ENCODE results near the gene HIGD2A.
A peak's percentile ranks its signal among the peaks of the same experiment; 100 is the strongest.

The HIGD2A gene

GRCh38 chr5:176383248-176383905 lies 5.2 kb upstream of the HIGD2A start:
- Histone ChIP-seq H3K23ac (ENCODE audit: low read depth, low read length, poor library complexity) (no peak overlapping the region), H2AK5ac (ENCODE audit: low read depth, low read length) (no peak overlapping the region), H4K8ac (ENCODE audit: low read depth, low read length) (no peak overlapping the region), H3K18ac (ENCODE audit: low read length) (no peak overlapping the region), H3K4me2 (ENCODE audit: insufficient read depth, low read length, poor library complexity, severe bottlenecking) (no peak overlapping the region), H3K9ac (ENCODE audit: low read depth, low read length, poor library complexity) (peak overlapping the region; percentile 27), H3K27me3 (ENCODE audit: control insufficient read depth in 3 of 3, insufficient read depth in 3 of 3, low read depth in 1 of 3, low read length in 3 of 3) (no peaks in the 10 kb centered on the region), H3K27ac (replicated peaks; ENCODE audit: low read length) (no peak overlapping the region), H2BK15ac (ENCODE audit: low read length) (no peak overlapping the region), H3K4me1 (ENCODE audit: control insufficient read depth in 2 of 2, insufficient read depth in 1 of 2, low read depth in 1 of 2, low read length in 2 of 2) (peaks cover 1 to 6% of the 10 kb centered on the region in 2 donors), H3K79me1 (ENCODE audit: low read depth, low read length) (peaks cover 3% of the 10 kb centered on the region), H4K91ac (ENCODE audit: low read depth, low read length, poor library complexity) (no peak overlapping the region), H2AFZ (ENCODE audit: low read length) (no peak overlapping the region), H3K4me3 (ENCODE audit: low read length in 2 of 2) (no peak overlapping the region), H2BK5ac (ENCODE audit: low read length) (no peak overlapping the region), H3K4ac (ENCODE audit: low read length) (no peak overlapping the region), H2BK12ac (ENCODE audit: low read length) (no peak overlapping the region), H2BK120ac (ENCODE audit: low read depth, low read length) (no peak overlapping the region), H3K36me3 (replicated peaks in 1 of 2; ENCODE audit: control insufficient read depth in 2 of 2, insufficient read depth in 2 of 2, low read length in 2 of 2) (peaks cover 19 to 63% of the 10 kb centered on the region in 2 donors), H3K14ac (ENCODE audit: low read length) (no peak overlapping the region), H3K9me3 (replicated peaks in 1 of 2; ENCODE audit: control insufficient read depth in 2 of 2, insufficient read depth in 1 of 2, low read depth in 1 of 2, low read length in 2 of 2) (no peaks in the 10 kb centered on the region)
- WGBS, 2 donors (ENCODE audit: extremely low coverage in 2 of 2, insufficient read length in 2 of 2, insufficient replicate concordance in 1 of 2), result no CpG with 5 or more reads among the region's 15 CpGs
- no peak for DNase-seq (ENCODE audit: low spot score)

DNA sequence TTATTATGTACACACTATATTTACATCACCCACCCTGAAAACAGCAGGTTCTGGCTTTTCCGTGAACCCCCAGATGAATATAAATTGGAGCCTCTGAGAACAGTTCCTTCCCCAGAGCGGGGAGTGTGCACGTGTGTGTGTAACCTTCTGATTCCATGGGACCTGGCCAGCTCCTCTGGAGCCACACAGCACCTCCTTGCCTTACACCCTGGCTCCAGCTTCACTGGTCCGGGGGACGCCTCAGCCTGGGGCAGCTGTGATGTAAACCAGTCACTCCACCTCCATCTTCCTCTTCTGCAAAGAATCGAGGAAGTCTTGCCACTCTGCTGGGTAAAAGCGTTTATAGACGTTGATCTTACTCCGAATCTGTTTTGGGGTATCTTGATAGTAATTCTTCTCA lies 4.6 kb upstream of the HIGD2A start:
- Histone ChIP-seq H3K23ac (ENCODE audit: low read depth, low read length, poor library complexity) (no peak overlapping the region), H2BK12ac (ENCODE audit: low read length) (no peak overlapping the region), H3K36me3 (replicated peaks in 1 of 2; ENCODE audit: control insufficient read depth in 2 of 2, insufficient read depth in 2 of 2, low read length in 2 of 2) (peaks cover 19 to 63% of the 10 kb centered on the region in 2 donors), H3K4me1 (ENCODE audit: control insufficient read depth in 2 of 2, insufficient read depth in 1 of 2, low read depth in 1 of 2, low read length in 2 of 2) (peaks cover 1 to 6% of the 10 kb centered on the region in 2 donors), H2AFZ (ENCODE audit: low read length) (no peak overlapping the region), H2BK5ac (ENCODE audit: low read length) (no peak overlapping the region), H3K4me2 (ENCODE audit: insufficient read depth, low read length, poor library complexity, severe bottlenecking) (no peak overlapping the region), H3K9ac (ENCODE audit: low read depth, low read length, poor library complexity) (no peak overlapping the region), H2BK15ac (ENCODE audit: low read length) (no peak overlapping the region), H3K14ac (ENCODE audit: low read length) (no peak overlapping the region), H3K9me3 (replicated peaks in 1 of 2; ENCODE audit: control insufficient read depth in 2 of 2, insufficient read depth in 1 of 2, low read depth in 1 of 2, low read length in 2 of 2) (no peaks in the 10 kb centered on the region), H3K4me3 (ENCODE audit: low read length in 2 of 2) (no peak overlapping the region), H2BK120ac (ENCODE audit: low read depth, low read length) (no peak overlapping the region), H2AK5ac (ENCODE audit: low read depth, low read length) (no peak overlapping the region), H4K91ac (ENCODE audit: low read depth, low read length, poor library complexity) (no peak overlapping the region), H3K27ac (replicated peaks; ENCODE audit: low read length) (no peak overlapping the region), H3K18ac (ENCODE audit: low read length) (no peak overlapping the region), H3K27me3 (ENCODE audit: control insufficient read depth in 3 of 3, insufficient read depth in 3 of 3, low read depth in 1 of 3, low read length in 3 of 3) (no peaks in the 10 kb centered on the region), H4K8ac (ENCODE audit: low read depth, low read length) (no peak overlapping the region), H3K4ac (ENCODE audit: low read length) (no peak overlapping the region), H3K79me1 (ENCODE audit: low read depth, low read length) (peaks cover 3% of the 10 kb centered on the region)
- no peak for DNase-seq (ENCODE audit: low spot score)
- no CpG with 5 or more reads among the region's 9 CpGs for WGBS, 2 donors (ENCODE audit: extremely low coverage in 2 of 2, insufficient read length in 2 of 2, insufficient replicate concordance in 1 of 2)

- H3K36me3 ChIP-seq (replicated peaks in 1 of 2; ENCODE audit: control insufficient read depth in 2 of 2, insufficient read depth in 2 of 2, low read length in 2 of 2), result peaks cover 19 to 63% of the 10 kb centered on the region in 2 donors
- no peak overlapping the region for H2BK15ac ChIP-seq (ENCODE audit: low read length)
Observed at GRCh38 chr5:176384366-176384930, 4.1 kb upstream of the HIGD2A start.

DNA sequence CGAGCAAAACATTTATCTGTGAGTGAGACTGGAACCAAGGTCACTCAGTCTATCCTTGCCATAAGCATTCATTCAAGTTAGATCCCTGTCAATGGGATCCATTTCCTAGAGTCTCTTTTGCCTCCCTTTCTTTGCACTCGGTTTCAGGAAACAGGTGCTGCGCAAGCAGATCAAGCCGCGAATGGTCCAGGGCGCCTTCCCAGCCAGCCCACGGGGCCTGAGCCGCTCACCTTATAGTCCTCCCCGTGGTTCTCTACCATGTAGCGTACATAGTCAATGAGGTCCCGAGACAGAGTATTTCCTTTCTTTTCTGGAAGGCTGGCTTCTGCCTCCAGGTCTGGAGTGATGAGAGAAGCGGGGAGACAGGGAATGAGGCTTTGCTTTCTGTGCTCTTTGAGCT lies 3.6 kb upstream of the HIGD2A start:
- peaks cover 19 to 63% of the 10 kb centered on the region in 2 donors for H3K36me3 ChIP-seq (replicated peaks in 1 of 2; ENCODE audit: control insufficient read depth in 2 of 2, insufficient read depth in 2 of 2, low read length in 2 of 2)
- no peak overlapping the region for H3K14ac ChIP-seq (ENCODE audit: low read length)
- no peaks in the 10 kb centered on the region for H3K9me3 ChIP-seq (replicated peaks in 1 of 2; ENCODE audit: control insufficient read depth in 2 of 2, insufficient read depth in 1 of 2, low read depth in 1 of 2, low read length in 2 of 2)
- H4K8ac ChIP-seq (ENCODE audit: low read depth, low read length), result no peak overlapping the region
- WGBS, 2 donors (ENCODE audit: extremely low coverage in 2 of 2, insufficient read length in 2 of 2, insufficient replicate concordance in 1 of 2), result no CpG with 5 or more reads among the region's 12 CpGs
- no peak overlapping the region for H2AK5ac ChIP-seq (ENCODE audit: low read depth, low read length)
- H3K27me3 ChIP-seq (ENCODE audit: control insufficient read depth in 3 of 3, insufficient read depth in 3 of 3, low read depth in 1 of 3, low read length in 3 of 3), result no peaks in the 10 kb centered on the region
- H3K4me2 ChIP-seq (ENCODE audit: insufficient read depth, low read length, poor library complexity, severe bottlenecking), result no peak overlapping the region
- H3K4ac ChIP-seq (ENCODE audit: low read length), result no peak overlapping the region
- H3K4me3 ChIP-seq (ENCODE audit: low read length in 2 of 2), result no peak overlapping the region
- no peak overlapping the region for H3K18ac ChIP-seq (ENCODE audit: low read length)
- H2BK5ac ChIP-seq (ENCODE audit: low read length), result no peak overlapping the region
- H4K91ac ChIP-seq (ENCODE audit: low read depth, low read length, poor library complexity), result no peak overlapping the region
- H2BK12ac ChIP-seq (ENCODE audit: low read length), result no peak overlapping the region
- H2AFZ ChIP-seq (ENCODE audit: low read length), result no peak overlapping the region
- H3K4me1 ChIP-seq (ENCODE audit: control insufficient read depth in 2 of 2, insufficient read depth in 1 of 2, low read depth in 1 of 2, low read length in 2 of 2), result peaks cover 1 to 10% of the 10 kb centered on the region in 2 donors
- no peak for DNase-seq (ENCODE audit: low spot score)
- peaks cover 3% of the 10 kb centered on the region for H3K79me1 ChIP-seq (ENCODE audit: low read depth, low read length)
- H3K23ac ChIP-seq (ENCODE audit: low read depth, low read length, poor library complexity), result no peak overlapping the region
- no peak overlapping the region for H2BK15ac ChIP-seq (ENCODE audit: low read length)
- no peak overlapping the region for H3K9ac ChIP-seq (ENCODE audit: low read depth, low read length, poor library complexity)
- H3K27ac ChIP-seq (replicated peaks; ENCODE audit: low read length), result no peak overlapping the region
- no peak overlapping the region for H2BK120ac ChIP-seq (ENCODE audit: low read depth, low read length)

More at GRCh38 chr5:176384366-176384930, 4.1 kb upstream of the HIGD2A start:
- H2BK12ac ChIP-seq (ENCODE audit: low read length), result no peak overlapping the region
- H3K18ac ChIP-seq (ENCODE audit: low read length), result no peak overlapping the region
- no peak overlapping the region for H3K9ac ChIP-seq (ENCODE audit: low read depth, low read length, poor library complexity)
- H3K79me1 ChIP-seq (ENCODE audit: low read depth, low read length), result peaks cover 3% of the 10 kb centered on the region
- H3K4me2 ChIP-seq (ENCODE audit: insufficient read depth, low read length, poor library complexity, severe bottlenecking), result no peak overlapping the region
- H3K4me3 ChIP-seq (ENCODE audit: low read length in 2 of 2), result no peak overlapping the region
- H4K8ac ChIP-seq (ENCODE audit: low read depth, low read length), result no peak overlapping the region
- no CpG with 5 or more reads among the region's 8 CpGs for WGBS, 2 donors (ENCODE audit: extremely low coverage in 2 of 2, insufficient read length in 2 of 2, insufficient replicate concordance in 1 of 2)
- no peak overlapping the region for H3K23ac ChIP-seq (ENCODE audit: low read depth, low read length, poor library complexity)
- H3K27ac ChIP-seq (replicated peaks; ENCODE audit: low read length), result no peak overlapping the region
- peaks cover 1 to 6% of the 10 kb centered on the region in 2 donors for H3K4me1 ChIP-seq (ENCODE audit: control insufficient read depth in 2 of 2, insufficient read depth in 1 of 2, low read depth in 1 of 2, low read length in 2 of 2)
- H2BK120ac ChIP-seq (ENCODE audit: low read depth, low read length), result no peak overlapping the region
- no peaks in the 10 kb centered on the region for H3K9me3 ChIP-seq (replicated peaks in 1 of 2; ENCODE audit: control insufficient read depth in 2 of 2, insufficient read depth in 1 of 2, low read depth in 1 of 2, low read length in 2 of 2)
- H3K27me3 ChIP-seq (ENCODE audit: control insufficient read depth in 3 of 3, insufficient read depth in 3 of 3, low read depth in 1 of 3, low read length in 3 of 3), result no peaks in the 10 kb centered on the region
- no peak for DNase-seq (ENCODE audit: low spot score)
- no peak overlapping the region for H4K91ac ChIP-seq (ENCODE audit: low read depth, low read length, poor library complexity)
- H2AFZ ChIP-seq (ENCODE audit: low read length), result no peak overlapping the region
- no peak overlapping the region for H3K14ac ChIP-seq (ENCODE audit: low read length)
- no peak overlapping the region for H2BK5ac ChIP-seq (ENCODE audit: low read length)
- no peak overlapping the region for H3K4ac ChIP-seq (ENCODE audit: low read length)
- H2AK5ac ChIP-seq (ENCODE audit: low read depth, low read length), result no peak overlapping the region

All from neuronal stem cell (in vitro differentiated cells).